ENCODE results near the gene ACOX3. TPM values are rescaled to one million over a fixed set of nuclear protein-coding genes. Genes with fewer than 3 reads are reported as not detected.

ACOX3 gene
- polyA plus RNA-seq, 3 donors, result 3.8 to 16.8 (median 13.3) TPM

GRCh38 chr4:8403173-8403753 lies 37.3 kb downstream of the ACOX3 start:
- peaks cover 0 to 4% (median 3%) of the 10 kb centered on the region in 7 donors for H3K9me3 Mint-ChIP-seq
- TF ChIP-seq CTCF (IDR thresholded peaks at IDR 0.05), result peak; percentile 99
- Histone ChIP-seq H3K27me3 (ENCODE audit: control insufficient read depth in 2 of 2, insufficient read depth in 2 of 2, low read length in 2 of 2) (no peaks in the 10 kb centered on the region), H2AFZ (ENCODE audit: insufficient read depth, low read depth, low read length, poor library complexity, severe bottlenecking) (no peak overlapping the region), H3K4me2 (replicated peaks; ENCODE audit: extremely low read depth, low read length, poor library complexity, severe bottlenecking) (peak overlapping the region; percentile 68), H3K36me3 (replicated peaks in 1 of 2; ENCODE audit: control insufficient read depth in 1 of 2, insufficient read depth in 2 of 2, low read length in 2 of 2) (peaks cover 26 to 55% of the 10 kb centered on the region in 2 donors), H3K9ac (ENCODE audit: insufficient read depth, low read length, poor library complexity, severe bottlenecking) (peak overlapping the region; percentile 35), H3K4me1 (ENCODE audit: control insufficient read depth in 1 of 2, insufficient read depth in 2 of 2, low read length in 2 of 2) (peaks cover 18 to 22% of the 10 kb centered on the region in 2 donors), H3K79me2 (ENCODE audit: insufficient read depth, low read length) (no peaks in the 10 kb centered on the region), H3K27ac (ENCODE audit: low read depth in 1 of 2, low read length in 2 of 2) (peak overlapping the region in 1 of 2 donors; percentile 39), H3K4me3 (replicated peaks in 1 of 3; ENCODE audit: low read depth in 2 of 3, low read length in 3 of 3) (peak overlapping the region in 1 of 3 experiments; percentile 55), H4K20me1 (ENCODE audit: insufficient read depth, low read length) (no peaks in the 10 kb centered on the region), H3K9me3 (replicated peaks in 1 of 2; ENCODE audit: control insufficient read depth in 1 of 2, insufficient read depth in 1 of 2, low read length in 2 of 2) (no peaks in the 10 kb centered on the region)
- H3K27me3 Mint-ChIP-seq (ENCODE audit: low read depth in 3 of 3), result peaks cover 0 to 2% (median 1%) of the 10 kb centered on the region in 3 donors
- peak overlapping the region; percentile 41 to 76 for H3K4me3 Mint-ChIP-seq
- peak; percentile 41 to 67 (median 60) for DNase-seq
- peaks cover 31% of the 10 kb centered on the region for H3K4me1 Mint-ChIP-seq
- H3K36me3 Mint-ChIP-seq, result peaks cover 53 to 59% of the 10 kb centered on the region in 2 donors
- intact Hi-C loops (cut with micrococcal nuclease), result loop anchor here (1.0 to 5.0 kb wide), 2 partner anchors 136 to 161 kb away; partner anchors contain the start of gene HTRA3 (in 1 of the 2)
- WGBS (ENCODE audit: insufficient coverage), result 0% methylated on average over 3 of the region's 12 CpGs
- H3K27ac Mint-ChIP-seq, result peak overlapping the region in 4 of 7 donors; percentile 30 to 79 (median 68)

GRCh38 chr4:8402640-8403039 lies 37.9 kb downstream of the ACOX3 start:
- intact Hi-C loops (cut with micrococcal nuclease), result loop anchor here (1.0 to 5.0 kb wide), 2 partner anchors 135 to 160 kb away; partner anchors contain the start of gene HTRA3 (in 1 of the 2)
- Mint-ChIP-seq H3K27me3 (ENCODE audit: low read depth in 3 of 3) (peaks cover 0 to 2% (median 1%) of the 10 kb centered on the region in 3 donors), H3K9me3 (peaks cover 0 to 4% (median 3%) of the 10 kb centered on the region in 7 donors), H3K4me3 (peak overlapping the region in 1 of 2 donors; percentile 76), H3K36me3 (peaks cover 48 to 53% of the 10 kb centered on the region in 2 donors), H3K27ac (peak overlapping the region; percentile 9 to 79 (median 64)), H3K4me1 (peaks cover 31% of the 10 kb centered on the region)
- H3K4me2 ChIP-seq (replicated peaks; ENCODE audit: extremely low read depth, low read length, poor library complexity, severe bottlenecking), result peak overlapping the region; percentile 68
- 0% methylated on average over 7 of the region's 14 CpGs for WGBS (ENCODE audit: insufficient coverage)
- no peak for TF ChIP-seq CTCF (IDR thresholded peaks at IDR 0.05)
- H3K4me1 ChIP-seq (ENCODE audit: control insufficient read depth in 1 of 2, insufficient read depth in 2 of 2, low read length in 2 of 2), result peaks cover 18 to 22% of the 10 kb centered on the region in 2 donors
- peak overlapping the region; percentile 18 to 39 for H3K27ac ChIP-seq (ENCODE audit: low read depth in 1 of 2, low read length in 2 of 2)
- no peaks in the 10 kb centered on the region for H4K20me1 ChIP-seq (ENCODE audit: insufficient read depth, low read length)
- peak overlapping the region; percentile 9 for H2AFZ ChIP-seq (ENCODE audit: insufficient read depth, low read depth, low read length, poor library complexity, severe bottlenecking)
- H3K4me3 ChIP-seq (replicated peaks in 1 of 3; ENCODE audit: low read depth in 2 of 3, low read length in 3 of 3), result peak overlapping the region in 1 of 3 experiments; percentile 55
- H3K27me3 ChIP-seq (ENCODE audit: control insufficient read depth in 2 of 2, insufficient read depth in 2 of 2, low read length in 2 of 2), result no peaks in the 10 kb centered on the region
- H3K9ac ChIP-seq (ENCODE audit: insufficient read depth, low read length, poor library complexity, severe bottlenecking), result peak overlapping the region; percentile 35
- peak in 2 of 3 donors; percentile 45 to 47 for DNase-seq
- H3K79me2 ChIP-seq (ENCODE audit: insufficient read depth, low read length), result no peaks in the 10 kb centered on the region
- peaks cover 22 to 50% of the 10 kb centered on the region in 2 donors for H3K36me3 ChIP-seq (replicated peaks in 1 of 2; ENCODE audit: control insufficient read depth in 1 of 2, insufficient read depth in 2 of 2, low read length in 2 of 2)
- H3K9me3 ChIP-seq (replicated peaks in 1 of 2; ENCODE audit: control insufficient read depth in 1 of 2, insufficient read depth in 1 of 2, low read length in 2 of 2), result no peaks in the 10 kb centered on the region
